Measurements from ENCODE around the gene LIME1. TPM values are rescaled to one million over a fixed set of nuclear protein-coding genes. Genes with fewer than 3 reads are reported as not detected.
A peak's percentile ranks its signal among the peaks of the same experiment; 100 is the strongest.
"Not testable (repeated sequence)": the region's sequence is repeated elsewhere in the genome, so short reads cannot be mapped to it uniquely, and the experiment has no call there.

The LIME1 gene
- total RNA-seq, 1 experiment from 2014 or later = 4.4 TPM

DNA sequence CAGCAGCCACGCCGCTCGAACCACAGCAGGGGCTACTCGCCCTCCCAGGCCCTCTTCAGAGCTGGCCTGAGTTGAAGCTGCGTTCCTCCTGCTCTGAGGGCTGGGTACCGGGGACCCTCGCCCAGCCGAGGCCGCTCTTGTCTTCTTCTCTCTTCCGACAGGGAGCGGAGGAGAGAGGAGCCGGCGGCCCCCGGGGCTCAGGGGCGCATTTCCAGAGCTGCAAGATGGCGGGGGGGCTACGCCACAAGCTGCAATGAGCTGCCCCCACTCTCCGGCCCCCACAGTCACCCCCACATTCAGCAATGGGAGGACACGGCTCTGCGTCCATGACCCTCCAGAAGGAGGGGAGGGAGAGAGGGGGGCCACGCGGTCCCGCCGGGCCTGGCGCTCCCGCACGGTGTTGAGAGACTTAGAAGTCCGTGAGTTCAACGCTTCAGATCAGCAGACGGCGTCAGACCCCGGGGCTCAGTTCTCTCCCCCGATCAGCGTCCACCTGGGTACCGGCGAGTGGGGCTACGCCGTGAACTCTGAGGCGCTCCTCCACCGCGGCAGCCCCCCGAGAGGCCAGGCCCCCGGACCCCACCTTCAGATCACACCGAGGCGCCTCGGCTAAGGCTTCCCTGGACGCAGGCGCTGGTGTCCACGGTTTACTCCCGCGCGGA is 34.7 kb downstream of the LIME1 start:
- no peak for DNase-seq (ENCODE audit: low read depth)

DNA sequence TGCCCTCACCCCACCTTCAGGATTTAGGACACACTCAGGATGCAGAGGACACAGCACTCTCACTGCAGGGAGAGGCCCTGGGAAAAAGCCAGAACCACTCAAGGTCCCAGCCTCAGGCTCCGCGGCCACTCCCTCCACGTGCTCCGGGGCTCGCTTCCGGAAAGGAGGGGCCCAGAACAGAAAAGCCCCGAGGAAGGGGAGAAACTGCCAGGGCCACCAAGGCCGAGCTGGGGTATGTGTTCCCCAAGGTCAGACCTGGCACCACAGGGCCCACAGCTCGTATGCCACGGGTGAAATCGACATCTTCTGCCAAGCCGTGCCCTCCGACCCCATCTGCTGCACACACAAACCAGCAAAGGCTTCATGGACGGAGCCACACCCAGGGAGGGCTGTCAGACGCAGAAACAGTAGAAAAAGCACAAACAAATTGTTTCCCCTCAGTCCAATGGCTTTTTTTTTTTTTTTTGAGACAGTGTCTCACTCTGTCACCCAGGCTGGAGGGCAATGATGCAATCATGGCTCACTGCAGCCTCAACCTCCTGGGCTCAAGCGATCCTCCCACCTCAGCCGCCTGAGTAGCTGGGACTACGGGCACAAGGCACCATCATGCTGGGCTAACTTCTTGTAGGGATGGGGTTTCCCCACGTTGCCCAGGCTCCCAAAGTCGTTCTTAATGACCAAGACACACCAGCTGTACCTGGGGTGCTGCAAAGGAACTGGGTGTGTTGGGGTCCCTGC is 36.5 kb downstream of the LIME1 start:
- DNase-seq (ENCODE audit: low read depth) = peak; percentile 41

DNA sequence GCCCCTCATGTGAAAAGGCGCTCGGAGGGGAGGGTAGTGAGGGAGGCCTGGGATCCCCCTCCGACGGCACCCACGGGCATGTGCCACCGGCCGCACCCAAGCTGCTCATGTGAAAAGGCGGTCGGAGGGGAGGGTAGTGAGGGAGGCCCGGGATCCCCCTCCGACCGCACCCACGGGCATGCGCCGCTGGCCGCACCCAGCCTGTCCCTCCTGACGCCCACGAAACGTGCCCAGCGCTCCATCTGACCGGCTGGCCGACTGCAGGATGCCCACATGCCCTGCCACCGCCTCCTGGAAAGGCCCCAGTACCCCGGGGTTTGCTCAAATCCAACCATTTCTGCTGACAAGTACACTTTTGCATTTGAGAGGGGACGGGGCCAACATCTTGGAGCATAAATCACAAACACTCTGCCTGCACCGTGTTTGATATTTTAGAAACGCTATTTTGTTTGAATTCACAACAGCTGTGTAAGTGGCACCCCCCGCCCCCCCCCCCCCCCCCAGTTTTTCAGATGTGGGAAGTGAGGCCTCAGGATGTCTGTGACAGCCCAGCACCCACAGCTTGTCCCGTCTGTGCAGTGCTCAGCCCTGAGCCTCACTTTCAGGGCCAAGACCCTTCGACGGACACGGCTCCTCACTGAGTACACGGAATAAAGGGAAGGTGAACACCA is 37.2 kb downstream of the LIME1 start:
- no peak for DNase-seq (ENCODE audit: low read depth)

DNA sequence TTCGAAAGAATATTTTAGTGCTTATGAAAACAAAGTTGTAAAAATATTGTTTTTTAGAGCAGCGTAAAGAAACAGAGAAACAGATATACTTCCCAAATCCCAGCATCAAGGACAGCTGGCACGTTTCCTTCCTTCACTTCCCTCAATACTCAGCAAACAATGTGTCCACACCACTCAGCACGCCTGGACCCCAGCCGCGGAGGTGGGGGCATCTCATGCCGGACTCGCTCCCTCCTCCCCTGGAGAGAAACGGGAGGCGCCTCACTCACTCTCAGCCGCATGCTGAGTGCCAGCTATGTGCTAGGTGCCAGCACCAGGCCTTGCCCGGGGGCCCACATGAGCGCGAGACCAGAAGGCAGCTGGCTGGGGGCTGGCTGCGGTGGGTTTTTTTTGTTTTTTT is 37.8 kb downstream of the LIME1 start:
- no peak for DNase-seq (ENCODE audit: low read depth)

DNA sequence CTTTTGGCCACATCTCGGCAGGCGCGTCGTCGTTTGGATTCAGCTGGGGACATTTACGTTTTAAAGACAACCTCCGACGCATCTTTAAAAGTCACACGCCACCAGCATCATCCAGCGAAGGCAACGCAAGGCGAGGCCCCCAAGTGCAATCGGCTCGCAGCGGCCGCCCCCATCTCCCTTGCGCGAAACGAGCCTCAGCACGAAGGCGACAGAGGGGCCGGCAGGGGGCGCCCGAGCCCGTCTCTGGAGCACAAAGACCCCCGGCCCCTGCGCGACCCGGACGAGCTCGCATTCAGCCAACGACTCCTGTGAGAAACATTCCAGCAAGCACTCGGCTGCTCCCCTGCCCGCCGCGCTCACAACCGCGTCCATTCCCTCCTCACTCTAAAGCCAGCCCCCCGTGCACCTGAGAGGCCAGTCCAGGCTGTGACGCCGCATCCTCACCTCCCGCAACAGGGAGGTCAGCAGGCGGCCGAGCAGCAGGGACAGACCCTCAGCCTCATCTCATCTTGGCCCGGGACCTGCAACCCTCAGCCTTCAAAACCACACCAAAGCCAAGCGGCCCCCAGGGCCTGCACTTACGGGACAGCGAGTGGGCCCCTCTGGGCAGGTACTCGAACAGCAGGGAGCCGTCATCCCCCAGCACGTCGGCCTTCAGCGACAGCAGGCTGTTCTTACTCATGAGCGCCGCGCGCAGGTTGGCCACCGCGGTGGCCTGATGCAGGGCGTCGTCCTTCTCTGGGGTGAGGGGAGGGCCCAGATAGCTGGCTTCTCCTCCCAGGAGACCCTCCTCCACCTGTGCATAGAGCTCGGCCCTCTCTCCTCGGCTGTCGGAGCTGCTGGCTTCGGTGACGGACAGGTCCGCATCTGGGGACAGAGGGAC is 38.9 kb downstream of the LIME1 start:
- no peak for DNase-seq (ENCODE audit: low read depth)

DNA sequence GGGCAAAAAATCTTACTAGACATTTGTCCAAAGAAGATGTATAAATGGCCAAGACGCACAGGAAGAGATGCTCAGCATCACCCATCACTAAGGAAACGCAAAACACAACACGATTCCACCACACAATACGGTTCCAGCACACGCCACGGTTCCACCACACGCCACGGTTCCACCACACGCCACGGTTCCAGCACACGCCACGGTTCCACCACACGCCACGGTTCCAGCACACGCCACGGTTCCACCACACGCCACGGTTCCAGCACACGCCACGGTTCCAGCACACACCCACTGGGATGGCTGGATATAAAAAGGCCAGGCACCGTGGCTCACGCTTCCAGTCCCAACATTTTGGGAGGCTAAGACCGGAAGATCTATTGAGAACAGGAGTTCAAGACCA is 40.4 kb downstream of the LIME1 start:
- not testable (repeated sequence) for DNase-seq (ENCODE audit: low read depth)

DNA sequence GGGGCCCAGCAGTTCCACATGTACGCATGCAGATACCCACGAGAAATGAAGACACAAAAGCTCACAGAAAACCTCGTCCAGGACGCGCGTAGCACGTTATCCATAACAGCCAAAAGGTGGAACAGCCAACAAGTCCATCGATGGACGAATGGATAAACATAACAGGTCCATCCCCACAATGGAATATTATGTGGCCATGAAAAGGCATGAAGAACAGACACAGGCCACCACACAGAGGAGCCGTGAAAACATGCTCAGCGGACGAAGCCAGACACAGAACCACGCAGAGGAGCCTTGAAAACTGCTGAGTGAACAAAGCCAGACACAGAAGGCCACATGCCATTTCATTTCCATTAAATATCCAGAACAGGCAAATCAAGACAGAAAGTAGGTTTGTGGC is 41.1 kb downstream of the LIME1 start:
- no peak for DNase-seq (ENCODE audit: low read depth)

DNA sequence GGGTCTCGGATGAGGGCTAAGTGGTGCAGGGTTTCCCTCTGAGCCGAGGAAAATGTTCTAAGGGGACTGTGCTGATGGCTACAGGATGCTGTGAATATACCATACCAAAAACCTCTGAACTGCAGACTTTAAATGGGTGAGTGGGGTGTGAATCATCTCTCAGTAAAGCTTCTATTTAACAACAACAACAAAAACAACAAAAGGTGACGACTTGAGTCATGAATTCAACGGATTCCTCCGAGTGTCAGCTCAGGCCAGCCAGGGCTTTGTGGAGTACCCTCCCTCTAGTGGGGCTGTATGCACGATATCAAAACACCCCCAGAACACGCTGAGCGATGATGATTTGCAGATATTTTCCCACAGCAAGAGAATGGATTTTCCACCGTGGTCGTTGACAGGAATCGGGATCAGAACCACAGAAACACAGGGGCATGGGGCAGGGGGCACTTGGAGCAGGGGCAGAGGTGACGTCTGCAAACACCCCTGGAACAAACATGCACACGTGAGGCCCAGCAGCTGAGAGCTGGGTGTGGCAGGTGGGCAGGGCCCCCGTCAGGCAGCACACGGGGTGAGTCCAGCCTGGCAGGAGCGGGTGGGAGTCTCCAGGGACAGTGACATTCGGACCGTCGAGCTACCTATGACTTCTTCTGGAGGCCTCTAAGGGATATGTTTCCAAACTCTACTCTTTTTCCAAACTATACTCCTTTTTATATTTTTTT is 41.7 kb downstream of the LIME1 start:
- DNase-seq (ENCODE audit: low read depth) = peak; percentile 68

DNA sequence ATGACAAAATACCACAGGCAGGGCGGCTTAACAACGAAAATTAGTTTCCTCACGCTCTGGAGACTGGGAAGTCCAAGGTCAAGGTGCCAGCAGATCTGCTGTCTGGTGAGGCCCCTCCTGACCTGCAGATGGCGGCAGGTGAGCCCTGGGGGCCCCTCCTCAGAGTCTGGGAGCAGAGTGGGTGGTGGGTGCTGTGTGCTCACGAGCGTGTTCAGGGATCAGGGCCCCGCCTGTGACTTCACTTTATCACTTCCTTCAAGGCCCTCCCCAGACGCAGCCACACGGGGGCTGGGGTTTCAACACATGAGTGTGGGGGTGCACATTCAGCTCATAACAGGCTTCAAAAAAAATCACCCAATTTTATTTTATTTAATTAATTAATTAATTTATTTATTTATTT is 42.4 kb downstream of the LIME1 start:
- DNase-seq (ENCODE audit: low read depth) = no peak

DNA sequence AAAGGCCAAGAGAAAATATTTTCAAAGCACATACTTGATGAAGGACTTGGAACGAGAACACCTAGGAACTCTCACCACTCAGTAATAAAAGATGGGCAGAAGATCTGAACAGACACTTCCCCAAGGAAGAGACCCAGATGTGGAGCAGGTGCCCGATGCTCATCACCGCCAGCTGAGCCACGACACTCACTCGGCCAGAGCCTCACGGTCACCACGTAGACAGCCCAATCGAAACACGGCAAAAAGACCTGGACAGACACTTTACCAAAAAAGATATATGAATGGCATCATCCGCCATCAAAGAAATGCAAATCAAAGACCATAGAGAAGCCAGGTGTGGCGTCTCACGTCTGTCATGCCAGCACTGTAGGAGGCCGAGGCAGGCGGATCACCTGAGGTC is 44.7 kb downstream of the LIME1 start:
- no peak for DNase-seq (ENCODE audit: low read depth)

DNA sequence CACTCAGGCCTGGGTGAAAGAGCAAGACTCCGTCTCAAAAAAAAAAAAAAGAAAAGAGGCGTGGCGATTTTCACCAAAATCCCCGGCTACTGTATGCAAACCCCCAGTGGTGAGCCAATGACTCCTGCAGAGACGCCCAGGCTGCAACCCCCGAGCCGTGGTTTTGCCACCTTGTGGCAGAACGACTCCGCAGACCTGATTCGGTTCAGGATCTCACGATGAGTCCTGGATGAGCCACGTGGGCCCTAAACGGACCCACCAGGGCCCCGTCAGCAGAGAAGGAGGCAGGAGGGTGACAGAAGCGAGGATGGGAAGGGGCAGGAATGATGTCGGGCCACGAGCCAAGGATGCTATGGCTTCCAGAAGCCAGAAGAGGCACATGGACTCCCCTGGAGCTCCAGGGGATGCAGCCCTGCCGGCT is 45.6 kb downstream of the LIME1 start:
- no peak for DNase-seq (ENCODE audit: low read depth)

DNA sequence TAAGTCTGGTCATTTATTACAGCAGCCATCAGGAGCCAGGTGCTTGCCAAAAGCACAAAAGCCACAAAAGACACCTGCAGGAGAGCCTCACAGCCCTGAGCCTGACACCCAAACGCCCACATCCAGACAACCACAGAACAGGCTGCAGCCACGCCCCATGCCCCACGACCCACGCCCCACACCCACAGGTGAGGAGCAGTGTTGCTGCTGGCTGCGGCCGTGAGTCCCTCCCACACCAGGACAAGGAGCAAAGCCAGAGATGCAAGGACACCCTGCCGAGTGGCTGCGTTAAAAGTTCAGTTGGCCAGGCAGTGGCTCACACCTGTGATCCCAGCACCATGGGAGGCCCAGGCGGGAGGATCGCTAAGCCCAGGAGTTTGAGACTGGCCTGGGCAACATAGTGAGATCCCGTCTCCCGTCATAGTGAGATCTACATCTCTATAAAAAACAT is 46.1 kb downstream of the LIME1 start:
- DNase-seq (ENCODE audit: low read depth) = no peak

DNA sequence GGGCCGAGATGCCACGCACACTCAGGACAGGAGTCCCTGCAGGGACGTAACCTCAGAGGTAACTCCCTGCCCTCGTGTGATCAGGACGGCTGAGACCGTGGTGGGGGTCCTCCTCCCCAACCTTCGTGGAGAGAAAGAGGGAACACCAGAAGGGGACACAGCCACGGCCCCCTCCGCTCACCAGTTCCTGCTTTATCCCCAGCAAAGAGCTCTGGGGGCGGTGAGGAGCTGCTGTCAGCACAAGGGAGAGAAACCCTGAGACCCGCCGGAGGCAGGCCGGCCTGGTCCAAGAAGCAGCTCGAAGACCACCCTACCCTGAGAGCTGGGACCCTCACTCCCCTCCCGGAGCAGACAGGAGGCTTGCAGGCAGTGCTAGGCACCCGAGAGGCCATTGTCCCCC is 47.5 kb downstream of the LIME1 start:
- no peak for DNase-seq (ENCODE audit: low read depth)

DNA sequence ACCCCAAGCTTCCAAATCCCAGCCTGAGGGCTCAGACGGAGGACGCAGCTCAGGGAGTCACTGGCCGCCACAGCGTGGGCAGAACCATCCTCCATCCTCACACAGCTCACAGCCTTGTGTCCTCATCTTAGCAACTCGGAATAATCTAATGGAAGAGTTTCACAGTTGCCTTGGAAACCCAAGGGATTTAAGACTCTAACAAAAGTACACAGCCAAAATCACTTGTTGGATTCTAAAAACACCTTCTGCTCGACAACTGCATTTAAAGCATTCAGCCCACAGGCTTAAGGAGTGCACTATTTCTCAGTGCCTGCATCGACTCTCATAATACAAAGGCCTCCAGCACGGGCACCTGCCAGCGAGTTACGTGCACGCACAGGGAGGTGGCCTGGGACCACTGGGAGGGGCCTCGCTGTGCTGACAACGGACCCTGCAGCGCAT is 49.2 kb downstream of the LIME1 start:
- DNase-seq (ENCODE audit: low read depth) = no peak

DNA sequence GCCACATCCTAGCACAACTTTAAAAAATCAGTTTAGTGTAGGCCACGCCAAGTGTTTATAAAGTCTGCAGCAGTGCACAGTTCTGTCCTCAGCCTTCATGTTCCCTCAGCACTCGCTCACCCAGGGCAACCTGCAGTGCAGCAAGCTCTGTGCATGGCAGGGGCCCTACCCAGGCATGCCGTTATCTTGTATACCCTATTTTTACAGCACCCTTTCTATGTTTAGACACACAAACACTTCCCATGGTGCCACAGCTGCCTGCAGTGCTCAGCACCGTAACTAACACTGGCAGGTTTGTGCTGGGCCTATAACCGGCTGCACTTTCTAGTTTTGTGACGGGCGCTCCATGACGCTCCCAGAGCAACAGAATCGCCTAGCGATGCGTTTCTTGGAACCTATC is 50.8 kb downstream of the LIME1 start:
- DNase-seq (ENCODE audit: low read depth) = no peak

DNA sequence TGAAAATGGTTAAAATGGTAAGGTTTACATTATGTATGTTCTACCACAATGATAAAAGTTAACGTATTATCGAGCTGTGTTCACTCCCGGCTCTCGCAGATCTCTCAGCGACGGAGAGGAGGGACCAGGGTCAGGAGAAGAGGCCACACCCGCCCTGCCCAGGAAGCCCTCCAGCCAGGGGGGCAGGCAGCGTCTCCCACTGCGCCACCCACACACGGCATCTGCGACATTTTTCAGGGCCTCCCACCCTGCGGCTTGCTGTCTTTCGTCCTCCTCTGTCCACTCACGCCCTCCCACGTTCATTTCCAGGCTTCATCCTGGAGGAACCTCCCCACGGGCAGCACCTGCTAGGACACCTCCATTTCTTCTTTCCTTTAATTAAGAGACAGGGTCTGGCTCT is 51.3 kb downstream of the LIME1 start:
- DNase-seq (ENCODE audit: low read depth) = no peak

Other genes with a start within 250 kb of the LIME1 start
- 154 and 260 TPM in 2 replicates for gene EEF1A2, start 237.6 kb upstream of the LIME1 start, total RNA-seq (2014; rRNA removed; shearing (Covaris generic))
- gene PPDPF, start 215.9 kb upstream of the LIME1 start, total RNA-seq (2014; rRNA removed; shearing (Covaris generic)) = 263 and 328 TPM in 2 replicates
- not detected in 2 replicates for gene PTK6, start 199.3 kb upstream of the LIME1 start, total RNA-seq (2014; rRNA removed; shearing (Covaris generic))
- not detected in 2 replicates for gene SRMS, start 188.9 kb upstream of the LIME1 start, total RNA-seq (2014; rRNA removed; shearing (Covaris generic))
- not detected in 2 replicates for gene FNDC11, start 182.5 kb upstream of the LIME1 start, total RNA-seq (2014; rRNA removed; shearing (Covaris generic))
- gene HELZ2, start 162.4 kb upstream of the LIME1 start, total RNA-seq (2014; rRNA removed; shearing (Covaris generic)) = 88.7 and 205 TPM in 2 replicates
- 9.6 and 19.6 TPM in 2 replicates for gene GMEB2, start 109.6 kb upstream of the LIME1 start, total RNA-seq (2014; rRNA removed; shearing (Covaris generic))
- 0.89 and 2.6 TPM in 2 replicates for gene STMN3, start 83.2 kb upstream of the LIME1 start, total RNA-seq (2014; rRNA removed; shearing (Covaris generic))
- 4.0 and 9.9 TPM in 2 replicates for gene RTEL1, start 78.4 kb upstream of the LIME1 start, total RNA-seq (2014; rRNA removed; shearing (Covaris generic))
- gene TNFRSF6B, start 40.0 kb upstream of the LIME1 start, total RNA-seq (2014; rRNA removed; shearing (Covaris generic)) = 1.9 TPM in 1 of 2 replicates, not detected in the other
- 29.1 and 56.3 TPM in 2 replicates for gene ARFRP1, start 28.7 kb upstream of the LIME1 start, total RNA-seq (2014; rRNA removed; shearing (Covaris generic))
- 24.2 and 25.7 TPM in 2 replicates for gene ZGPAT, start 28.6 kb upstream of the LIME1 start, total RNA-seq (2014; rRNA removed; shearing (Covaris generic))
- 36.9 and 59.3 TPM in 2 replicates for gene SLC2A4RG, start 3.1 kb downstream of the LIME1 start, total RNA-seq (2014; rRNA removed; shearing (Covaris generic))
- gene ZBTB46, start 94.6 kb downstream of the LIME1 start, total RNA-seq (2014; rRNA removed; shearing (Covaris generic)) = 2.5 and 3.1 TPM in 2 replicates
- gene ABHD16B, start 124.8 kb downstream of the LIME1 start, total RNA-seq (2014; rRNA removed; shearing (Covaris generic)) = not detected in 2 replicates
- gene TPD52L2, start 128.6 kb downstream of the LIME1 start, total RNA-seq (2014; rRNA removed; shearing (Covaris generic)) = 130 and 152 TPM in 2 replicates
- 37.9 and 68.7 TPM in 2 replicates for gene DNAJC5, start 158.5 kb downstream of the LIME1 start, total RNA-seq (2014; rRNA removed; shearing (Covaris generic))
- gene UCKL1, start 219.8 kb downstream of the LIME1 start, total RNA-seq (2014; rRNA removed; shearing (Covaris generic)) = 23.9 and 32.2 TPM in 2 replicates
- gene ZNF512B, start 233.3 kb downstream of the LIME1 start, total RNA-seq (2014; rRNA removed; shearing (Covaris generic)) = 7.7 and 17.7 TPM in 2 replicates
- 0.42 and 1.2 TPM in 2 replicates for gene SAMD10, start 243.0 kb downstream of the LIME1 start, total RNA-seq (2014; rRNA removed; shearing (Covaris generic))
- gene PRPF6, start 244.5 kb downstream of the LIME1 start, total RNA-seq (2014; rRNA removed; shearing (Covaris generic)) = 77.2 and 106 TPM in 2 replicates